GM23248 (cell line): ENCODE results near the gene NEIL1. TPM values are rescaled to one million over a fixed set of nuclear protein-coding genes. Genes with fewer than 3 reads are reported as not detected.
"Not testable (repeated sequence)": the region's sequence is repeated elsewhere in the genome, so short reads cannot be mapped to it uniquely, and the experiment has no call there.

Experiments used
- DNase-seq: peaks from one replicate; pipeline ENCODE4 v3.0.0-alpha.2; 2015
- H2AFZ ChIP-seq: fragments of 200-600 bp; sonication (generic); 2 replicates; pipeline ENCODE4 v1.6.1; 2016; ENCODE audit warnings: antibody characterized with exemption
- H3F3A ChIP-seq: fragments of 200-600 bp; sonication (generic); 2 replicates; pipeline ENCODE4 v1.6.1; 2016; ENCODE audit warnings: mild to moderate bottlenecking, antibody characterized with exemption, mixed run types; ENCODE audit not compliant: insufficient read depth
- H3K27ac ChIP-seq: fragments of 200-600 bp; sonication (generic); 2 replicates; pipeline ENCODE4 v1.5.1; 2016; ENCODE audit warnings: mild to moderate bottlenecking
- H3K27me3 ChIP-seq: fragments of 200-600 bp; sonication (generic); replicated peaks from 2 replicates; pipeline ENCODE4 v1.6.1; 2016; ENCODE audit warnings: mild to moderate bottlenecking; ENCODE audit not compliant: insufficient read depth
- H3K36me3 ChIP-seq: fragments of 200-600 bp; sonication (generic); 2 replicates; pipeline ENCODE4 v1.6.1; 2016; ENCODE audit warnings: low read depth, mild to moderate bottlenecking
- H3K4me1 ChIP-seq: fragments of 200-600 bp; sonication (generic); 2 replicates; pipeline ENCODE4 v1.6.1; 2016; ENCODE audit warnings: mild to moderate bottlenecking; ENCODE audit not compliant: insufficient read depth
- H3K4me2 ChIP-seq: fragments of 200-600 bp; sonication (generic); one replicate; pipeline ENCODE4 v1.6.1; 2016; ENCODE audit warnings: mild to moderate bottlenecking; ENCODE audit not compliant: unreplicated experiment
- H3K4me3 ChIP-seq: fragments of 200-600 bp; sonication (generic); 2 replicates; pipeline ENCODE4 v1.5.1; 2016; ENCODE audit warnings: mild to moderate bottlenecking
- H3K79me2 ChIP-seq: fragments of 200-600 bp; sonication (generic); 2 replicates; pipeline ENCODE4 v1.6.1; 2016; ENCODE audit warnings: mild to moderate bottlenecking; ENCODE audit not compliant: insufficient read depth
- H3K9ac ChIP-seq: fragments of 200-600 bp; sonication (generic); 2 replicates; pipeline ENCODE4 v1.6.1; 2016; ENCODE audit warnings: mild to moderate bottlenecking
- H3K9me2 ChIP-seq: fragments of 200-600 bp; sonication (generic); 2 replicates; pipeline ENCODE4 v1.6.1; 2016; ENCODE audit warnings: mixed run types, mild to moderate bottlenecking, moderate library complexity; ENCODE audit not compliant: insufficient read depth
- H3K9me3 ChIP-seq: fragments of 200-600 bp; sonication (generic); one replicate; pipeline ENCODE4 v1.6.1; 2017; ENCODE audit warnings: low read depth
- H4K20me1 ChIP-seq: fragments of 200-600 bp; sonication (generic); 2 replicates; pipeline ENCODE4 v1.6.0; 2016; ENCODE audit not compliant: insufficient read depth
- EZH2 ChIP-seq: fragments of 200-600 bp; sonication (generic); IDR thresholded peaks from 2 replicates; pipeline ENCODE4 v1.6.1; 2018; ENCODE audit warnings: antibody characterized with exemption, mild to moderate bottlenecking; ENCODE audit not compliant: insufficient read depth, poor library complexity, severe bottlenecking
- EZH2phosphoT487 ChIP-seq: fragments of 200-600 bp; sonication (generic); IDR thresholded peaks from 2 replicates; pipeline ENCODE4 v1.6.1; 2018; ENCODE audit warnings: antibody characterized with exemption, moderate library complexity, mild to moderate bottlenecking, low read depth; ENCODE audit not compliant: insufficient read depth
- WGBS, 2 experiments: methylation state at CpG; one replicate each; pipeline ENCODE4 v1.1.6; 2015 to 2017; ENCODE audit warnings: low lambda C conversion rate in 2 of 2, low coverage in 1 of 2; ENCODE audit errors: missing lambda C conversion rate in 2 of 2; 5-methylcytosine and 5-hydroxymethylcytosine counted together
- in situ Hi-C: fragments of 300-500 bp; cut with MboI; formaldehyde crosslinking; loops from 2 replicates; pipeline ENCODE4 v1.15.0; 2020
- polyA plus RNA-seq: library from polyadenylated mRNA; unstranded; fragments of >200 nt; fragmentation: Nextera tagmentation; extraction: Ambion mirVana; gene quantifications from 2 replicates; pipeline ENCODE4 v1.2.1, GENCODE V29; 2016
- total RNA-seq: library from RNA; depleted of rRNA; stranded (reverse); fragments of >200 nt; shearing (Covaris generic); gene quantifications from 2 replicates; pipeline ENCODE4 v1.2.3, GENCODE V29; 2014

Gene NEIL1
- total and polyA plus RNA-seq, 2 experiments from 2014 or later = 3.9 to 15.9 TPM

DNA sequence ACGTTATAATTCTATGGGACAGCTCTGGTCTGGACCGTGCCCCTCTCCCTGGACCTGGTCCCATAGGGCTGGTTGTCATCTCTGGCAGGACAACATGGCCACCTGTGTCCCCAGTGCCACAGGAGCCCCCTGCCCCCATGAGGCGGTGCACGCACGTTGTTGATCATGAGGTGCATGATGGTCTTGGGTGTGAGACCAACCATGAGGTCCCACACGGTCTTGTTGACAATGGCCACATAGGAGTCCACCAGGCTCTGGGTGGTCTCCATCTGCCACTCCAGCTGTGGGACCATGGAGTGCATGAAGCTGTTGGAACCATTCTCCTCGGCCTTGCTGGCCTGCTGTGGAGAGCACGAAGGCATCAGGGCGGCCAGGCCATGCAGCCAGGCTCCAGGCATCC is 44.5 kb upstream of the NEIL1 start:
- in situ Hi-C loops = no loop called here
- H4K20me1 ChIP-seq = no peaks in the 10 kb centered on the region
- H3K27ac ChIP-seq = no peak overlapping the region
- peaks cover 31% of the 10 kb centered on the region for H3K27me3 ChIP-seq
- no peaks in the 10 kb centered on the region for H3K9me2 ChIP-seq
- H3K4me1 ChIP-seq = no peaks in the 10 kb centered on the region
- no peak overlapping the region for H2AFZ ChIP-seq
- 55 to 56% methylated on average over 9 of the region's 9 CpGs for WGBS, 2 experiments
- DNase-seq = no peak
- no peak overlapping the region for H3K9ac ChIP-seq
- H3K4me2 ChIP-seq = no peak overlapping the region
- TF ChIP-seq EZH2phosphoT487 (no peak), EZH2 (no peak)
- no peaks in the 10 kb centered on the region for H3K79me2 ChIP-seq
- H3K4me3 ChIP-seq = no peak overlapping the region
- H3K36me3 ChIP-seq = no peaks in the 10 kb centered on the region
- H3F3A ChIP-seq = no peaks in the 10 kb centered on the region
- no peaks in the 10 kb centered on the region for H3K9me3 ChIP-seq

DNA sequence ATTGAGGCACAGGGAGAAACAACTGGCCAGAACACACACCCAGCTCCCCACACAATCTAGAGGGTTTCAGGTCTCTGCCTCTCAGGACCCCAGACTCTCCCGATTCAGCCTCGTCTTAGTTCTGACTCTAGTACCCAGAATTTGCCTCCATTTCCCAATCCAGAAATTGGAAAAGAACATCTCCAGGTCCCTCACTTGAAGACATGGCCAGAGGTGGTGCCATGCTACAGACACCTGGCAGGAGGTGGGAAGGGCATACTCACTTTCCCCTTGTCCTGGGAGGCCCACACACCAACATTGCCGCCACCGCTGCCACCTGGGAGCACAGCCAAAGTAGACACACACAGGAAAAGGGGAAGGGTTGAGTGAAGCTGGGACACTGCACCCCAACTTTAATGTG is 44.1 kb upstream of the NEIL1 start:
- H3K36me3 ChIP-seq, H3K9ac ChIP-seq, H3K27ac ChIP-seq, H3K4me2 ChIP-seq, H4K20me1 ChIP-seq, H3F3A ChIP-seq, H2AFZ ChIP-seq, H3K9me2 ChIP-seq, in situ Hi-C loops, DNase-seq, H3K4me3 ChIP-seq, H3K4me1 ChIP-seq, H3K9me3 ChIP-seq, H3K79me2 ChIP-seq: not testable (repeated sequence)
- 79 to 92% methylated on average over 4 of the region's 4 CpGs for WGBS, 2 experiments
- H3K27me3 ChIP-seq = peaks cover 34% of the 10 kb centered on the region

- Histone ChIP-seq H3F3A (no peaks in the 10 kb centered on the region), H3K36me3 (no peaks in the 10 kb centered on the region), H3K79me2 (no peaks in the 10 kb centered on the region), H3K27me3 (peaks cover 46% of the 10 kb centered on the region), H3K9me2 (no peaks in the 10 kb centered on the region), H3K9ac (no peak overlapping the region), H3K9me3 (no peaks in the 10 kb centered on the region), H2AFZ (no peak overlapping the region), H3K27ac (no peak overlapping the region), H3K4me3 (no peak overlapping the region), H3K4me2 (no peak overlapping the region), H4K20me1 (no peaks in the 10 kb centered on the region), H3K4me1 (no peaks in the 10 kb centered on the region)
- in situ Hi-C loops = no loop called here
- 43 to 49% methylated on average over 3 of the region's 3 CpGs for WGBS, 2 experiments
- TF ChIP-seq EZH2 = no peak
- no peak for DNase-seq
Measured at GRCh38 chr15:75306188-75306587, 40.7 kb upstream of the NEIL1 start.

GRCh38 chr15:75307778-75308390 is 39.0 kb upstream of the NEIL1 start:
- Histone ChIP-seq H3F3A (no peaks in the 10 kb centered on the region), H3K9me3 (no peaks in the 10 kb centered on the region), H3K4me2 (no peak overlapping the region), H3K9me2 (no peaks in the 10 kb centered on the region), H2AFZ (no peak overlapping the region), H3K27me3 (peaks cover 49% of the 10 kb centered on the region), H3K36me3 (no peaks in the 10 kb centered on the region), H3K79me2 (no peaks in the 10 kb centered on the region), H3K4me1 (no peaks in the 10 kb centered on the region; the same call in 1 of the 2 replicates), H3K4me3 (no peak overlapping the region), H3K9ac (no peak overlapping the region), H4K20me1 (no peaks in the 10 kb centered on the region), H3K27ac (no peak overlapping the region)
- in situ Hi-C loops = no loop called here
- WGBS, 2 experiments = 35 to 38% methylated on average over 15 of the region's 15 CpGs
- no peak for TF ChIP-seq EZH2
- no peak for TF ChIP-seq EZH2phosphoT487
- peak; percentile 41 for DNase-seq

- H3F3A ChIP-seq = no peaks in the 10 kb centered on the region
- no peak overlapping the region for H3K4me3 ChIP-seq
- no peaks in the 10 kb centered on the region for H3K79me2 ChIP-seq
- no peak overlapping the region for H3K27ac ChIP-seq
- H3K9me3 ChIP-seq = no peaks in the 10 kb centered on the region
- no peaks in the 10 kb centered on the region for H4K20me1 ChIP-seq
- no peaks in the 10 kb centered on the region for H3K9me2 ChIP-seq
- no peaks in the 10 kb centered on the region; the same call in 1 of the 2 replicates for H3K4me1 ChIP-seq
- DNase-seq = peak; percentile 32
- no peak overlapping the region for H2AFZ ChIP-seq
- TF ChIP-seq EZH2phosphoT487 (no peak), EZH2 (no peak)
- in situ Hi-C loops = no loop called here
- H3K4me2 ChIP-seq = no peak overlapping the region
- no peak overlapping the region for H3K9ac ChIP-seq
- peaks cover 43% of the 10 kb centered on the region for H3K27me3 ChIP-seq
- H3K36me3 ChIP-seq = no peaks in the 10 kb centered on the region
Measured at GRCh38 chr15:75309711-75310110, 37.1 kb upstream of the NEIL1 start.

GRCh38 chr15:75312548-75312947 is 34.3 kb upstream of the NEIL1 start:
- H3K9ac ChIP-seq, in situ Hi-C loops, H3K9me3 ChIP-seq, H3K9me2 ChIP-seq, H3K4me2 ChIP-seq, H2AFZ ChIP-seq, H3K4me3 ChIP-seq, H3K4me1 ChIP-seq, H3F3A ChIP-seq, H4K20me1 ChIP-seq, H3K36me3 ChIP-seq, H3K79me2 ChIP-seq: not testable (repeated sequence)
- H3K27me3 ChIP-seq = peaks cover 24% of the 10 kb centered on the region
- peak; percentile 74 for DNase-seq
- H3K27ac ChIP-seq = peak overlapping the region; percentile 23; the same call in 1 of the 2 replicates
- WGBS, 2 experiments = 25 to 50% methylated on average over 1 of the region's 1 CpG
